HEK293 (cell line): ENCODE data around the gene ITGA11.

Experiments used
- CTCF ChIA-PET: fragments of 350-600 bp; formaldehyde crosslinking; extraction: SDS; loops from one replicate; lab custom pipeline; 2021; ENCODE audit warnings: antibody characterized with exemption; lab: Yijun Ruan, JAX
- POLR2A ChIA-PET: fragments of 300-600 bp; formaldehyde crosslinking; extraction: SDS; loops from one replicate; lab custom pipeline; 2020; ENCODE audit warnings: antibody characterized with exemption, inconsistent platforms; lab: Yijun Ruan, JAX
- H3K27ac ChIP-seq: fragments of 200-500 bp; sonication (Bioruptor generic); 2 replicates; pipeline ENCODE4 v1.5.1; 2014; ENCODE audit warnings: low read depth, low read length, control low read depth, inconsistent platforms; ENCODE audit errors: extremely low read depth
- H3K36me3 ChIP-seq, 2 experiments: fragments of 200-500 bp in 1 of 2; sonication (Bioruptor generic) in 1 of 2; 1 replicate in 1 of 2; 2 replicates in 1 of 2; pipeline ENCODE4 v1.5.1; 2014 to 2017; ENCODE audit warnings: inconsistent platforms in 2 of 2, low read length in 2 of 2; ENCODE audit not compliant: control insufficient read depth in 2 of 2, insufficient read depth in 1 of 2
- H3K4me1 ChIP-seq: fragments of 200-500 bp; sonication (Bioruptor generic); 2 replicates; pipeline ENCODE4 v1.5.1; 2014; ENCODE audit warnings: mild to moderate bottlenecking, low read length, inconsistent platforms; ENCODE audit not compliant: control insufficient read depth, insufficient read depth
- H3K4me3 ChIP-seq: 2 replicates; pipeline ENCODE4 v1.5.1; 2011; ENCODE audit warnings: low read depth, mild to moderate bottlenecking, control low read depth, low read length, moderate library complexity
- H3K9me3 ChIP-seq: fragments of 200-500 bp; sonication (Bioruptor generic); 2 replicates; pipeline ENCODE4 v1.5.1; 2014; ENCODE audit warnings: low read depth, low read length, inconsistent platforms; ENCODE audit not compliant: control insufficient read depth, insufficient read depth
- SP2 ChIP-seq: fragments of 450-650 bp; formaldehyde crosslinking; IDR thresholded peaks from 2 replicates; pipeline ENCODE4 v1.5.1; 2016; ENCODE audit warnings: missing biosample characterization, missing genetic modification characterization
- ZBTB26 ChIP-seq: fragments of 450-650 bp; formaldehyde crosslinking; optimal IDR thresholded peaks from 2 replicates; pipeline ENCODE3; 2016; ENCODE audit warnings: missing biosample characterization, mild to moderate bottlenecking, missing genetic modification characterization
- ZNF16 ChIP-seq: fragments of 450-650 bp; formaldehyde crosslinking; IDR thresholded peaks from 2 replicates; pipeline ENCODE4 v1.5.1; 2016; ENCODE audit warnings: low read depth, missing biosample characterization, missing genetic modification characterization
- ZNF324 ChIP-seq: fragments of 450-650 bp; formaldehyde crosslinking; IDR thresholded peaks from 2 replicates; pipeline ENCODE4 v1.5.1; 2016; ENCODE audit warnings: missing biosample characterization, missing genetic modification characterization
- ZNF335 ChIP-seq: fragments of 450-650 bp; formaldehyde crosslinking; conservative IDR thresholded peaks from 2 replicates; pipeline ENCODE4 v1.5.1; 2016; ENCODE audit warnings: missing biosample characterization, missing genetic modification characterization
- ZNF341 ChIP-seq: fragments of 450-650 bp; formaldehyde crosslinking; IDR thresholded peaks from 2 replicates; pipeline ENCODE4; 2016; ENCODE audit warnings: low read depth, missing biosample characterization, missing genetic modification characterization
- ZNF610 ChIP-seq: fragments of 450-650 bp; formaldehyde crosslinking; IDR thresholded peaks from 2 replicates; pipeline ENCODE4 v1.5.1; 2016; ENCODE audit warnings: missing biosample characterization, missing genetic modification characterization, borderline replicate concordance
- ZNF701 ChIP-seq: fragments of 450-650 bp; formaldehyde crosslinking; IDR thresholded peaks from 2 replicates; pipeline ENCODE4 v1.5.1; 2016; ENCODE audit warnings: missing biosample characterization, missing genetic modification characterization
- ZSCAN18 ChIP-seq: fragments of 450-650 bp; formaldehyde crosslinking; IDR thresholded peaks from 2 replicates; pipeline ENCODE4 v1.5.1; 2016; ENCODE audit warnings: missing biosample characterization, missing genetic modification characterization
- TF ChIP-seq, protein P1 (sequence below): fragments of 450-650 bp; formaldehyde crosslinking; IDR thresholded peaks from 2 replicates; pipeline ENCODE4 v1.5.1; 2017; ENCODE audit warnings: missing biosample characterization, missing genetic modification characterization

Gene ITGA11

DNA sequence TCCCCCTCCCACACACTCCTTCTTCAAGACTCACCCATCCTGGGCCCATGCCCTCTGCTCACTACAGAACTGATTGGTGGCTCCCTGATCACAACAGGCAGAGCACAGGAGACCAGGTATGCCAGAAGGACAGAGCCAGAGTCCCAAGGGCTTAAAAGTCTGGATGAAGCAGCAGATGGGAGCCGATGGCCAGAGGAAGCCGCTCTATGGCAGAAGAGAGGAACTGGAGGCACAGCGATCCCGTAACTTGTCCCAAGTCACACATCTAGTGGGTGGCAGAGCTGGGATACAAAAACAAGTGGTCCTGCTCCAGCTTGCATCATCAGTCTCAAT lies 20.7 kb downstream of the ITGA11 start:
- Histone ChIP-seq H3K36me3 (no peaks in the 10 kb centered on the region), H3K4me1 (no peaks in the 10 kb centered on the region), H3K27ac (no peak overlapping the region), H3K9me3 (no peaks in the 10 kb centered on the region), H3K4me3 (no peak overlapping the region)
- ChIA-PET CTCF (no interaction called here), POLR2A (no interaction called here)
- TF ChIP-seq ZSCAN18 (tag by site-specific recombination) (no peak), ZNF335 (tag by site-specific recombination) (no peak), ZNF701 (no peak)

GRCh38 chr15:68410466-68411342 lies 21.3 kb downstream of the ITGA11 start:
- H3K4me3 ChIP-seq: no peak overlapping the region
- H3K4me1 ChIP-seq: no peaks in the 10 kb centered on the region
- TF ChIP-seq ZNF610 (tag by site-specific recombination): no peak
- H3K36me3 ChIP-seq: no peaks in the 10 kb centered on the region
- H3K9me3 ChIP-seq: no peaks in the 10 kb centered on the region
- POLR2A ChIA-PET: no interaction called here
- CTCF ChIA-PET: interaction anchor here (1.1 kb wide), 1 partner anchor 104 kb away, joined by 4 read pairs; no protein-coding TSS in a partner anchor
- no peak overlapping the region for H3K27ac ChIP-seq

DNA sequence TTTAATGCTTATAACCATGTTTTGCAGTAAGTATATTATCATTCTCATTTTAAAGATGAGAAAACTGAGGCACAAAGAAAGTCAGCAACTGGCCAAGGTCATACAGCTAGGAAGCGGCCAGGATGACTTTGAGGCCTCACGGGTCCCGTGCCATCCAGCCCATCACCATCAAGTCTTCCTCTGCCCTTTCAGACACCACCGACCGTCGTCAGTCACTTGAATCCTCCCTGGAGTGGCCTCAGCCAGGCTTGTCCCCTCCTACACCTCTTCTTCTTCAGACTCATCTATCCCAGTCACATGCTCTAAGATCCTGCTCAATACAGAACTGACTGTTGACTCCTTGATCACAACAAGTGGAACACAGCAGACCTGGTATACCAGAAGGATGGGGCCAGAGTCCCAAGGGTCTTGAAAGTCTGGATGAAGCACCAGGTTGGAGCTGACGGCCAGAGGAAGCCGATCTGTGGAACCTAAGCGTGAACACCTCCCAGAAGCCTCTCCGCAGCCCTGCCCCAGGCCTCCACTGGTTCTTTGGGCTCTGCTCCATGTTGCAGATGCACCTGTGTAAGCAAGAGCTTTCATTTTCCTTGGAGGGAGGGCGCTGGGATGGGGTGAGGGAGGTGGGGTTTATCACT lies 22.1 kb downstream of the ITGA11 start:
- Histone ChIP-seq H3K27ac (no peak overlapping the region), H3K9me3 (no peaks in the 10 kb centered on the region), H3K4me3 (no peak overlapping the region), H3K36me3 (no peaks in the 10 kb centered on the region), H3K4me1 (no peaks in the 10 kb centered on the region)
- no peak for TF ChIP-seq SP2 (tag by site-specific recombination)
- ChIA-PET POLR2A (no interaction called here), CTCF (interaction anchor here (1.1 to 1.2 kb wide), 2 partner anchors 103 to 157 kb away, joined by 3 to 4 read pairs; no protein-coding TSS in a partner anchor)

DNA sequence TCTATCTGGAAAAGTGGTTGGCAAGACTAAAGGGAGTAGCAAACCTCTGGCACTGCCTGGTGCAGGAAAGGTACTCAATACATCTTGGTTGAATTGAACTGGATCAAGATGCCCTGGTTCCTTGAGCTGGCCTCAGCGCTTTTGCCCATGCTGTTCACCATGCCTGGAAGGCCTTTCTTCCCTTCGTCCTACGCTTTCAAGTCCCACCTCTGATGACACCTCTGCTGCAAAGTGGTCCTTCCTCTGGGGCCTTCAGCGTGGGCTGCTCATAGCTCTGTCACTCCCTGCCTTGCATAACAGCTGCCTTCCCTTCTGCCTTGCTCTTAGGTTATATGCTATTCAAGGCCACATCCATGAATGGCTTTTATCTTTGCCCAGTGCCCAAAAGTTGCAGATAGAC lies 23.0 kb downstream of the ITGA11 start:
- Histone ChIP-seq H3K9me3 (no peaks in the 10 kb centered on the region), H3K36me3 (no peaks in the 10 kb centered on the region), H3K27ac (no peak overlapping the region), H3K4me3 (no peak overlapping the region), H3K4me1 (no peaks in the 10 kb centered on the region)
- TF ChIP-seq ZNF610 (tag by site-specific recombination) (no peak), ZBTB26 (tag by site-specific recombination) (no peak), ZNF341 (tag by site-specific recombination) (no peak), ZNF16 (tag by site-specific recombination) (no peak), ZNF324 (tag by site-specific recombination) (no peak)
- TF ChIP-seq, protein P1, sequence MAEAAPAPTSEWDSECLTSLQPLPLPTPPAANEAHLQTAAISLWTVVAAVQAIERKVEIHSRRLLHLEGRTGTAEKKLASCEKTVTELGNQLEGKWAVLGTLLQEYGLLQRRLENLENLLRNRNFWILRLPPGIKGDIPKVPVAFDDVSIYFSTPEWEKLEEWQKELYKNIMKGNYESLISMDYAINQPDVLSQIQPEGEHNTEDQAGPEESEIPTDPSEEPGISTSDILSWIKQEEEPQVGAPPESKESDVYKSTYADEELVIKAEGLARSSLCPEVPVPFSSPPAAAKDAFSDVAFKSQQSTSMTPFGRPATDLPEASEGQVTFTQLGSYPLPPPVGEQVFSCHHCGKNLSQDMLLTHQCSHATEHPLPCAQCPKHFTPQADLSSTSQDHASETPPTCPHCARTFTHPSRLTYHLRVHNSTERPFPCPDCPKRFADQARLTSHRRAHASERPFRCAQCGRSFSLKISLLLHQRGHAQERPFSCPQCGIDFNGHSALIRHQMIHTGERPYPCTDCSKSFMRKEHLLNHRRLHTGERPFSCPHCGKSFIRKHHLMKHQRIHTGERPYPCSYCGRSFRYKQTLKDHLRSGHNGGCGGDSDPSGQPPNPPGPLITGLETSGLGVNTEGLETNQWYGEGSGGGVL (tag by site-specific recombination): no peak
- ChIA-PET POLR2A (no interaction called here), CTCF (interaction anchor here (0.6 to 1.2 kb wide), 2 partner anchors 103 to 156 kb away, joined by 3 to 4 read pairs; no protein-coding TSS in a partner anchor)
